Loucy (cell line): ENCODE data around the gene LY6G6C.
A peak's percentile ranks its signal among the peaks of the same experiment; 100 is the strongest.

Experiments
- H2AFZ ChIP-seq: fragments of 200-600 bp; sonication (generic); 2 replicates; pipeline ENCODE4 v1.6.0; 2016; ENCODE audit warnings: antibody characterized with exemption, mild to moderate bottlenecking, low read length, moderate library complexity
- H3F3A ChIP-seq: fragments of 200-600 bp; 2 replicates; pipeline ENCODE4 v1.6.0; 2016; ENCODE audit warnings: antibody characterized with exemption, low read depth, mild to moderate bottlenecking
- H3K27me3 ChIP-seq: fragments of 200-600 bp; sonication (generic); 2 replicates; pipeline ENCODE4 v1.6.1; 2014; ENCODE audit warnings: low read length, mild to moderate bottlenecking; ENCODE audit not compliant: insufficient read depth, poor library complexity, severe bottlenecking
- H3K36me3 ChIP-seq: fragments of 200-600 bp; sonication (generic); 2 replicates; pipeline ENCODE4 v1.6.1; 2016; ENCODE audit warnings: low read length; ENCODE audit not compliant: insufficient read depth
- H3K4me1 ChIP-seq: fragments of 200-600 bp; sonication (generic); 2 replicates; pipeline ENCODE4 v1.5.1; 2014; ENCODE audit warnings: low read length, mild to moderate bottlenecking; ENCODE audit not compliant: insufficient read depth, poor library complexity, severe bottlenecking
- H3K4me2 ChIP-seq: fragments of 200-600 bp; sonication (generic); 2 replicates; pipeline ENCODE4 v1.6.0; 2014; ENCODE audit warnings: antibody characterized with exemption, low read length, low read depth, mild to moderate bottlenecking; ENCODE audit not compliant: poor library complexity, severe bottlenecking
- H3K4me3 ChIP-seq: fragments of 200-600 bp; sonication (generic); 2 replicates; pipeline ENCODE4 v1.5.1; 2014; ENCODE audit warnings: low read length, mild to moderate bottlenecking, mixed read lengths; ENCODE audit not compliant: poor library complexity, severe bottlenecking
- H3K79me2 ChIP-seq: fragments of 200-600 bp; sonication (generic); 2 replicates; pipeline ENCODE4 v1.6.1; 2014; ENCODE audit warnings: low read length; ENCODE audit not compliant: insufficient read depth
- H3K9ac ChIP-seq: fragments of 200-600 bp; sonication (generic); 2 replicates; pipeline ENCODE4 v1.6.0; 2014; ENCODE audit warnings: mild to moderate bottlenecking, low read depth, low read length, moderate library complexity; ENCODE audit not compliant: poor library complexity, severe bottlenecking
- H3K9me2 ChIP-seq: fragments of 200-600 bp; sonication (generic); replicated peaks from 2 replicates; pipeline ENCODE4 v1.6.1; 2016; ENCODE audit warnings: low read depth, low read length, mixed read lengths
- H3K9me3 ChIP-seq: fragments of 200-600 bp; sonication (generic); 2 replicates; pipeline ENCODE4 v1.6.1; 2014; ENCODE audit warnings: mild to moderate bottlenecking, antibody characterized with exemption, low read length, low read depth; ENCODE audit not compliant: insufficient read depth
- H4K20me1 ChIP-seq: fragments of 200-600 bp; sonication (generic); 2 replicates; pipeline ENCODE4 v1.6.0; 2014; ENCODE audit warnings: antibody characterized with exemption, low read length, mild to moderate bottlenecking; ENCODE audit not compliant: insufficient read depth, poor library complexity, severe bottlenecking
- EZH2phosphoT487 ChIP-seq: fragments of 200-600 bp; IDR thresholded peaks from 2 replicates; pipeline ENCODE4 v1.6.1; 2018; ENCODE audit warnings: antibody characterized with exemption, mild to moderate bottlenecking, moderate library complexity, borderline replicate concordance
- TF ChIP-seq, protein P1 (sequence below): fragments of 200-600 bp; sonication (generic); conservative IDR thresholded peaks from 2 replicates; pipeline ENCODE4 v1.5.1; 2014; ENCODE audit warnings: mild to moderate bottlenecking, antibody characterized with exemption, low read length

The LY6G6C gene

DNA sequence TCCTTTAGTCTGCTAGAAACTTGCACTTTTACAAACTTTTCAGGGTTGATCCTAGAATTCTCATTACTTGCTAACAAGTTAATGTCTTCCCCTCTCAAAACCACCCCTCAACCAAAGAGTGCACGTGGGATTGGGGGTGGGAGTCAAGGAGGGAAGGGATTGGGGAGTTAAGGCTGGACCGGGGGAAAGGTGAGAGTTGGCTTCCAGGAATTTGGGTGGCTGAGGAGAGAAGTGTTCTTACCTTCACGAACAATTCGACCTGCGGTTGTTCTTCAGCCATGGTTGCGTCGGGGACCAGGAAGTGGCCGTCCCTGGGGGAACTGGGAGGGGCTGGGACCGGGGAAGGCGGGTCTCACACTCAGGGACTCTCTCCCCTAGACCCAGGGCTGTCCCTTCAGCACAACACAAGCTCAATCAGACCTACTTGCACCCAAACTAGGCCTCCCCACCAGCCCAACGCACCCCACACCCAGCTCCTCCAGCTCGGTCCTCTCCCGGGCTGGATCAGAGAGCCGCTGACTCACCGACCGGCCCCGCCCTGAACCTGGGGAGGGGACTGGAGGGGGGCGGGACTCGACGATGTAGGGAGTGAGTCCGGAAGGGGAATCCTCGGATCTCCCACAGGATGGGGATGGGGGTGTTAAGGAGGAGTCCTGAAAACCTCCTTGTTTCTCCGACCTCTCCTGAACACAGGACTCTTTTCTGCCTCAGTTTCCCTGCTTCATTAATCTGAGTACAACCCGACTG is 14.6 kb upstream of the LY6G6C start, which contains the start of gene CLIC1:
Gene CLIC1, minus strand, starts transcription at position 510 of the 747 bp plus-strand sequence. Its CDS starts 230 bp downstream, at position 280.
- H3K79me2 ChIP-seq: peaks cover 75% of the 10 kb centered on the region
- no peaks in the 10 kb centered on the region for H3K9me3 ChIP-seq
- no peaks in the 10 kb centered on the region for H3K9me2 ChIP-seq
- H3K4me3 ChIP-seq: peak within 1 kb of the TSS; percentile 100
- peaks cover 9% of the 10 kb centered on the region for H3K27me3 ChIP-seq
- H3K4me1 ChIP-seq: peaks cover 60% of the 10 kb centered on the region
- no peak within 1 kb of the TSS for H2AFZ ChIP-seq
- H3K36me3 ChIP-seq: peaks cover 27% of the 10 kb centered on the region
- TF ChIP-seq EZH2phosphoT487: no peak
- TF ChIP-seq, protein P1, sequence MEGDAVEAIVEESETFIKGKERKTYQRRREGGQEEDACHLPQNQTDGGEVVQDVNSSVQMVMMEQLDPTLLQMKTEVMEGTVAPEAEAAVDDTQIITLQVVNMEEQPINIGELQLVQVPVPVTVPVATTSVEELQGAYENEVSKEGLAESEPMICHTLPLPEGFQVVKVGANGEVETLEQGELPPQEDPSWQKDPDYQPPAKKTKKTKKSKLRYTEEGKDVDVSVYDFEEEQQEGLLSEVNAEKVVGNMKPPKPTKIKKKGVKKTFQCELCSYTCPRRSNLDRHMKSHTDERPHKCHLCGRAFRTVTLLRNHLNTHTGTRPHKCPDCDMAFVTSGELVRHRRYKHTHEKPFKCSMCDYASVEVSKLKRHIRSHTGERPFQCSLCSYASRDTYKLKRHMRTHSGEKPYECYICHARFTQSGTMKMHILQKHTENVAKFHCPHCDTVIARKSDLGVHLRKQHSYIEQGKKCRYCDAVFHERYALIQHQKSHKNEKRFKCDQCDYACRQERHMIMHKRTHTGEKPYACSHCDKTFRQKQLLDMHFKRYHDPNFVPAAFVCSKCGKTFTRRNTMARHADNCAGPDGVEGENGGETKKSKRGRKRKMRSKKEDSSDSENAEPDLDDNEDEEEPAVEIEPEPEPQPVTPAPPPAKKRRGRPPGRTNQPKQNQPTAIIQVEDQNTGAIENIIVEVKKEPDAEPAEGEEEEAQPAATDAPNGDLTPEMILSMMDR: no peak
- peaks cover 20% of the 10 kb centered on the region for H3F3A ChIP-seq
- peak within 1 kb of the TSS; percentile 99 for H3K4me2 ChIP-seq
- H4K20me1 ChIP-seq: peaks cover 29% of the 10 kb centered on the region
- H3K9ac ChIP-seq: peak within 1 kb of the TSS; percentile 100

DNA sequence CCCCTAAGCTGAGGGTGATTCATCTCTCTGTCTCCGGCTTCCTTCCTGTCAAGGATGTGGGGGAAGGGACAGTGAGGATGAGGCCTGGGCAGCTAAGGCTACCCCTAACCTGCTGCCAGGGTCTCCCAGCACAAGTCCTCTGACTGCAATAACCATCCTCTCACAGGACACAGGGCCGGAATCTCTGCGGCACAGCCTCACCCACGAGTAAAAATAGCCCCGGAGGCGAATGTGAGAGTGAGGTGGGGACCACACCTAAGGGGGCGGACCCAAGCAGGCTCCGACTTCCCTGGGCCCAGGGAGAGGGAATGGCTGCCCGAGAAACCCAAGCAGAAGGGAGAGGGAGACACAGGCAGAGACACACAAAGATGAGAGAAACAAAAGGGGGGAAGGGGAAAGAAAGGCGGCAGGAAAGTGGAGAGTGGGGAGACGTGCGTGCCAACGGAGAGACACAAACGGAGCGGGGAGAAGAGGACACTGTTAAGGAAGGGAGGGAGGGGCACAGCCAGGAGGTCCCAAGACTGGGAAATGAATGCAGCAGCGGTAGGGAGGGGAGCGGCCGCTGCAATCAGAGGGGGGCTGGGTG is 13.4 kb upstream of the LY6G6C start:
- Histone ChIP-seq H3K36me3 (peaks cover 35% of the 10 kb centered on the region), H3K9ac (peak overlapping the region; percentile 100), H3K4me2 (peak overlapping the region; percentile 99), H3K4me3 (peak overlapping the region; percentile 100), H2AFZ (no peak overlapping the region), H3K9me2 (no peaks in the 10 kb centered on the region), H3K4me1 (peaks cover 63% of the 10 kb centered on the region), H3F3A (peaks cover 23% of the 10 kb centered on the region), H3K9me3 (no peaks in the 10 kb centered on the region), H3K79me2 (peaks cover 71% of the 10 kb centered on the region), H4K20me1 (peaks cover 36% of the 10 kb centered on the region), H3K27me3 (peaks cover 9% of the 10 kb centered on the region)
- TF ChIP-seq EZH2phosphoT487: no peak
- TF ChIP-seq, protein P1: no peak

DNA sequence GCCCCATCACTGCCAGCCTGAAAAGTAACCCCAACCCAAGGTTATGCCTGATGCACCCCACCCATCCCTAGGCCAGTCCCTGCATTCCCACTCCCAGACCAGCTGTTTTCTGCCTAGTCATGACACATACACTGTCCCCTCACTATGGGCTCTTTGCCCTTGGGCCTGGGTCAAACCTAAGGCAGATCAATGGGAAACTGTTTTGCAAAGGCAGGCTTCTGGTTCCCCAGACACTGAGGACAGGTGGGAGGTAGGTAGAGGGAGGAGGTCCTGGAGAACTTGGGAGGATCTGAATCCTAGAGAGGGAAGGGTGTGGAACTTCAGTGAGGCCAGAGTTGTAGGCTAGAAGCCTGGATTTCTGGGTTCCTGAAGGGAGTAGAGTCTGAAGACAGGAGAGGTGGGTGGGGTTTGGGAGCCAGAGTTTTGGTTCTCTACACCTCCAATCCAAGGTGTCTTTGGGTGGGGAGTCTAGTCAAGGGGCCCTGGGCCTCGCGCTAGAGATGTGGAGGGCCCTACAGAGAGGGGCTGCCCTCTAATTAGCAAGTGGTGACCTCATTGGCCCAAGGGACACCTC is 12.8 kb upstream of the LY6G6C start:
- Histone ChIP-seq H3K36me3 (peaks cover 35% of the 10 kb centered on the region), H3K9ac (peak overlapping the region; percentile 100), H3K9me2 (no peaks in the 10 kb centered on the region), H3K27me3 (peaks cover 9% of the 10 kb centered on the region), H3K4me3 (peak overlapping the region; percentile 100), H2AFZ (no peak overlapping the region), H4K20me1 (peaks cover 36% of the 10 kb centered on the region), H3K79me2 (peaks cover 75% of the 10 kb centered on the region), H3K4me2 (peak overlapping the region; percentile 99), H3K9me3 (no peaks in the 10 kb centered on the region), H3F3A (peaks cover 23% of the 10 kb centered on the region), H3K4me1 (peaks cover 61% of the 10 kb centered on the region)
- TF ChIP-seq EZH2phosphoT487: no peak
- TF ChIP-seq, protein P1: no peak
